Fibroblast of villous mesenchyme (primary cell): Measurements from ENCODE around the gene CP. TPM values are rescaled to one million over a fixed set of nuclear protein-coding genes. Genes with fewer than 3 reads are reported as not detected.
"Not testable (repeated sequence)": the region's sequence is repeated elsewhere in the genome, so short reads cannot be mapped to it uniquely, and the experiment has no call there.

Experiments
- DNase-seq: peaks from one replicate; pipeline ENCODE4 v3.0.0-alpha.2; 2010; ENCODE audit warnings: low read depth
- H3K4me3 ChIP-seq: 2 replicates; pipeline ENCODE4 v1.5.1; 2011; ENCODE audit warnings: low read depth, mild to moderate bottlenecking, low read length
- CTCF ChIP-seq: IDR thresholded peaks from 2 replicates; pipeline ENCODE4 v1.5.1; 2012; ENCODE audit warnings: low read depth, mild to moderate bottlenecking, low read length; ENCODE audit not compliant: insufficient read depth
- total RNA-seq: library from RNA; depleted of rRNA; stranded (reverse); fragments of >200 nt; gene quantifications from 2 replicates; pipeline ENCODE4 v1.2.3, GENCODE V29; 2012

CP gene
- total RNA-seq, 1 donor: not detected

- DNase-seq: no peak
- no peak overlapping the region for H3K4me3 ChIP-seq
- no peak for TF ChIP-seq CTCF
These were observed 6.1 kb upstream of the CP start for GRCh38 chr3:149227591-149228268.

GRCh38 chr3:149226776-149227175 lies 5.1 kb upstream of the CP start:
- TF ChIP-seq CTCF: no peak
- no peak for DNase-seq
- no peak overlapping the region for H3K4me3 ChIP-seq

- peak overlapping the region; percentile 60 for H3K4me3 ChIP-seq
- no peak for TF ChIP-seq CTCF
- DNase-seq: peak; percentile 92
These were observed 3.3 kb upstream of the CP start for GRCh38 chr3:149224736-149225594.

- TF ChIP-seq CTCF: no peak
- DNase-seq: no peak
These were observed 1.8 kb upstream of the CP start for GRCh38 chr3:149223461-149223820.

GRCh38 chr3:149219380-149220121 lies 2.1 kb downstream of the CP start:
- not testable (repeated sequence) for DNase-seq, H3K4me3 ChIP-seq

More at GRCh38 chr3:149223461-149223820, 1.8 kb upstream of the CP start:
- no peak overlapping the region for H3K4me3 ChIP-seq

- no peak overlapping the region for H3K4me3 ChIP-seq
- DNase-seq: no peak
- no peak for TF ChIP-seq CTCF
These were observed 4.3 kb downstream of the CP start for GRCh38 chr3:149217347-149217746.
